Gastrocnemius medialis (tissue), 4 donors: Measurements from ENCODE around the gene DNAJC30.

Experiments
- POLR2A ChIP-seq, 2 donors: fragments of 450-650 bp; IDR thresholded peaks; one replicate each; pipeline ENCODE4 v1.6.1; 2017; ENCODE audit warnings: antibody characterized with exemption in 2 of 2, mild to moderate bottlenecking in 2 of 2, moderate library complexity in 2 of 2
- TF ChIP-seq, protein P1 (sequence below), 5 experiments: fragments of 450-650 bp in 3 of 5; fragments of 200-600 bp in 2 of 5; sonication (generic) in 2 of 5; IDR thresholded peaks in 4 of 5; conservative IDR thresholded peaks in 1 of 5; 1 replicate in 4 of 5; 2 replicates in 1 of 5; pipeline ENCODE4 v1.5.1; 2016 to 2019; ENCODE audit warnings: antibody characterized with exemption in 5 of 5, mild to moderate bottlenecking in 3 of 5, moderate library complexity in 3 of 5

DNA sequence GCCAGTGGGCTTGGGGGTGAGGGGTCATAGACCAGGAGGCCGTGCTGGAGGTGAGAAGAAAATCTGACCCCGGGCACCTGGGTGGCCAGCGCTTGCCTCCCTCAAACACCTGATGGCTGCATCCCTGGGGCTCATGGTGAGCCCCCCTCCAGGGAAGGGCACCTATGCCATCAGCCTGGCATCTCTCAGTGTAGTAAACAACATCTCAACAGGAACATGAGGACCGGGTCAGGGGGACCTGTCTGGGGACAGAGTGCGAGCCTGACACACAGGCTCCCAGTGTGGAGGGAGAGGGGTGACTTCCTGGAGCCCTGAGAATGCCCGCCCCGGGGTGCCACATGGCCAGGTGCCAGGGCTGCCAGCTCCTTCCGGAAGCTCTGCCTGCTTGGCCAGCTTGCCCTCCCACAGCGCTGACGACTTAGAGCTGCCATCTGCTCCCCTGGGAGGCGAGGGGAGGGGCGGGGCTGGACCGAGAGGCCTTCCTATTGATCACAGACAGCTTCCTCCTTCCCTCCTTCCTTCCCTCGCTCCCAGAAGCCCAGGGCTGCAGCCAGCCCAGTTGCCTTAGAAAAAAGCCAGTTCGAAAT, 23.9 kb upstream of the DNAJC30 start:
- TF ChIP-seq, protein P1, sequence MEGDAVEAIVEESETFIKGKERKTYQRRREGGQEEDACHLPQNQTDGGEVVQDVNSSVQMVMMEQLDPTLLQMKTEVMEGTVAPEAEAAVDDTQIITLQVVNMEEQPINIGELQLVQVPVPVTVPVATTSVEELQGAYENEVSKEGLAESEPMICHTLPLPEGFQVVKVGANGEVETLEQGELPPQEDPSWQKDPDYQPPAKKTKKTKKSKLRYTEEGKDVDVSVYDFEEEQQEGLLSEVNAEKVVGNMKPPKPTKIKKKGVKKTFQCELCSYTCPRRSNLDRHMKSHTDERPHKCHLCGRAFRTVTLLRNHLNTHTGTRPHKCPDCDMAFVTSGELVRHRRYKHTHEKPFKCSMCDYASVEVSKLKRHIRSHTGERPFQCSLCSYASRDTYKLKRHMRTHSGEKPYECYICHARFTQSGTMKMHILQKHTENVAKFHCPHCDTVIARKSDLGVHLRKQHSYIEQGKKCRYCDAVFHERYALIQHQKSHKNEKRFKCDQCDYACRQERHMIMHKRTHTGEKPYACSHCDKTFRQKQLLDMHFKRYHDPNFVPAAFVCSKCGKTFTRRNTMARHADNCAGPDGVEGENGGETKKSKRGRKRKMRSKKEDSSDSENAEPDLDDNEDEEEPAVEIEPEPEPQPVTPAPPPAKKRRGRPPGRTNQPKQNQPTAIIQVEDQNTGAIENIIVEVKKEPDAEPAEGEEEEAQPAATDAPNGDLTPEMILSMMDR (IDR thresholded peaks at IDR 0.05 in 4 of 5, conservative IDR thresholded peaks at IDR 0.05 in 1 of 5) = no peak
- TF ChIP-seq POLR2A (IDR thresholded peaks at IDR 0.05) = no peak
